Mucosa of rectum (tissue), 2 donors: ENCODE data around the gene ZDHHC7.

Experiments
- H3K27ac ChIP-seq, 2 donors: one replicate each; pipeline ENCODE4 v1.7.0; 2013; ENCODE audit warnings: inconsistent platforms in 2 of 2, low read depth in 2 of 2, low read length in 2 of 2
- H3K27me3 ChIP-seq, 2 donors: one replicate each; pipeline ENCODE4 v1.7.0; 2013; ENCODE audit warnings: low read length in 2 of 2; ENCODE audit not compliant: control insufficient read depth in 2 of 2, insufficient read depth in 2 of 2
- H3K36me3 ChIP-seq, 2 donors: one replicate each; pipeline ENCODE4 v1.7.0; 2013; ENCODE audit warnings: low read length in 2 of 2; ENCODE audit not compliant: control insufficient read depth in 2 of 2, insufficient read depth in 2 of 2
- H3K4me1 ChIP-seq, 2 donors: one replicate each; pipeline ENCODE4 v1.7.0; 2013; ENCODE audit warnings: low read length in 2 of 2, mild to moderate bottlenecking in 1 of 2; ENCODE audit not compliant: control insufficient read depth in 2 of 2, insufficient read depth in 2 of 2
- H3K4me3 ChIP-seq, 2 donors: one replicate each; pipeline ENCODE4 v1.7.0; 2013; ENCODE audit warnings: low read length in 2 of 2
- H3K9ac ChIP-seq, 2 donors: one replicate each; pipeline ENCODE4 v1.7.0; 2013; ENCODE audit warnings: low read length in 2 of 2, low read depth in 1 of 2, mild to moderate bottlenecking in 1 of 2
- H3K9me3 ChIP-seq, 2 donors: one replicate each; pipeline ENCODE4 v1.7.0; 2013; ENCODE audit warnings: low read length in 2 of 2; ENCODE audit not compliant: control insufficient read depth in 2 of 2
- donor health status: healthy.
- donor health status: Normal muscosa, but diverticular disease.

ZDHHC7 gene

DNA sequence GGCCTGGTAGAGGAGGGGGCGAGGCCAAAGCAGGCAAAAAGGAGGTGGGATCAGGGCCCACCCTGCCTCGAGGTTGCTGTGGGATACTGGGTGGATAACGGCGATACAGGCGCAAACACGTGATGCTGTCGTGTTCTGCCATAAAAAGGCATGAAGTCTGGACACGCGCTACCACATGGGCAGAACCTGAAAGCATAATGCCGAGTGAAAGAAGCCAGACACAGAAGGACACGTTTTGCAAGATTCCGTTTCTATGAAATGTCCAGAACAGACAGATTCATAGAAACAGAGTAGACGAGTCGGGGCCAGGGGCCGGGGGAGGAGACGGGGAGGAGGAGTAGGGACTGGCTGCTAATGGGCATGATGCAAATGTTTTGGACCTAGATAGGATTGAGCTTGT is 43.5 kb downstream of the ZDHHC7 start:
- no peaks in the 10 kb centered on the region for H3K4me1 ChIP-seq
- no peaks in the 10 kb centered on the region for H3K36me3 ChIP-seq
- no peaks in the 10 kb centered on the region for H3K9me3 ChIP-seq
- no peak overlapping the region for H3K4me3 ChIP-seq
- H3K27me3 ChIP-seq, result no peaks in the 10 kb centered on the region
- H3K9ac ChIP-seq, result no peak overlapping the region
- no peak overlapping the region for H3K27ac ChIP-seq

DNA sequence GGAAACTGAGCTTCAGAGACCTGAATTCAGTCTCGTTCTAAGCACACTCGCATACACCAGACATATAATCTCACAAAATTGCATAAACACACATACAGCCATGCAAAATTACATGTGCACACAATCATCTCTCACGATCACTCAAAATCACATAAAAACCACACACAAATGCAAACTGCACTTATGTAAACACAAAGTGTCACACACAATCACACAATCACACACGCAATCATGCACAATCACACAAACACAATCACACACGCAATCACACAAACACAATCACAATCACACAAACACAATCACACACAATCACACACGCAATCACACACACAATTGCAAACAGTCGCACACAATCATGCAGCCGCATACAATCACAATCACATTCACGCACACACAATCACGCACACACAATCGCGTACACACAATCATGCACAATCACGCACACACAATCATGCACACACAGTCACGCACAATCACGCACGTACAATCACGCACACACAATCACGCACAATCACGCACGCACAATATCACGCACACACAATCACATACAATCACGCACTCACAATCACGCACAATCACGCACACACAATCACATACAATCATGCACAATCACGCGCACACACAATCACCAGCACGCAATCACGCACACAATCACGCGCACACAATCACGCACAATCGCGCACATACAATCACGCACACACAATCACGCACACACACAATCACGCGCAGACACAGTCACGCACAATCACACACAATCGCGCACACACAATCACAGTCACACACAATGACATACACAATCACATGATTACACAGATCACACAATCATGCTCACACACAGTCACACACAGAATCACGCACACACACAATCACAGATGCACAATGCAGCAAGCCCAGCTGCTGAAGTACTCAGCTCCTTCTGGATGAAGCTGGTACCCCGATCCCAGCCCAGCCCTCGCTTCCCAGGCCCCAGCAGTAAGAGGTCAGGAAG is 45.6 kb downstream of the ZDHHC7 start:
- no peak overlapping the region for H3K27ac ChIP-seq
- H3K9me3 ChIP-seq, result no peaks in the 10 kb centered on the region
- no peaks in the 10 kb centered on the region for H3K27me3 ChIP-seq
- H3K4me3 ChIP-seq, result no peak overlapping the region
- H3K9ac ChIP-seq, result no peak overlapping the region
- no peaks in the 10 kb centered on the region for H3K4me1 ChIP-seq
- H3K36me3 ChIP-seq, result no peaks in the 10 kb centered on the region

DNA sequence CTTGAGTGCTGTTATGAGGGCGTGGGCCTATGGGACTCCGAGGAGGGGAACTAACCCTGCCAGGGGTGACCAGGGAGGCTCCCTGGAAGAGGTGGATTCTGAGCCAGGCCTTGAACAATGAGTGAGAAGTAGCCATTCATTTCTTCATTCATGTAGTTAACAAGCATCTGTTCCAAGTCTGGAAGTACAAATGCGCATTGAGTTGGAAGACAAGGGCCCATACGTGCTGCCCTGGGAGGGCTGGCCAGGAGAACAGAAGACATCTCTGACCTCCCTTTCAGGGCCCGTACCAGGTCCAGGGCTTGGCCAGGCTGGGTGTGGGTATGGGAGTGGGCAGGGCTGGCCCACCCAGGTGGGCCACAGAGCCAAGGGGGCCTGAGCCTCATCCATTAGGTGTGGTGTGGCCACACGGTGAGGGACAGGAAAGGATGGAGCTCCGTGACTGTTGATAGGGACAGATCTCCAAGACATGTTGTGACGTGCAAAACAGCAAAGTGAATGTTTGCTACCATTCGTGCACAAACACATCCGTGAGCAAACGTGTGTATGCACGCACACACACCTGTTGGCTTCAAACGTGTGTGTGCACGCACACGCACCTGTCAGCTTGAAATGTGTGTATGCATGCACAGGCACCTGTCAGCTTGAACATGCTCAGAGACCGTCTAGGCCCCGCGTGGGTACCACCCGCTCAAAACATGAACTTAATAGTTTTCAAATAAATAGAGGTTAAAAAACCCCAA is 46.8 kb downstream of the ZDHHC7 start:
- H3K27me3 ChIP-seq, result no peaks in the 10 kb centered on the region
- no peaks in the 10 kb centered on the region for H3K4me1 ChIP-seq
- no peaks in the 10 kb centered on the region for H3K9me3 ChIP-seq
- H3K36me3 ChIP-seq, result no peaks in the 10 kb centered on the region
- H3K27ac ChIP-seq, result no peak overlapping the region
- no peak overlapping the region for H3K4me3 ChIP-seq
- H3K9ac ChIP-seq, result no peak overlapping the region

DNA sequence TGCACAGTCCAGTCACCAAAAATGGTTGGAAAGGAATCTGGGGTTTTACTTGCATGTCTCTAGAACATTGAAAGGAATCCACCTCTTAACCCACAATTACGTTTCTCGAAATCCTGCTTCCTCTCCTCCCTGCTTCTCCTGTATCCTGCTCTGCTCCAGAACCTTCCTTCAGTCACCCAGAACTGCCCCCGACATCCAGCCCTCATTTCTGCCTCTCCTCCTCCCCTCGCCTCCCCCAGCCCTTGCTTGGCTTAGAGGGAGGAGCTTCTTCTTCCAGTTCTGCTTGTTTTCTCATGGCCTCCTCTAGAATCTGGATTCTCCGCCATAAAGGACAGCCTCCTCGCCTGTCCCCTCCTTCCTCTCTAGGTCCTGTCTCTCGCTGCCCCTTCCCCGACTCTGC is 48.3 kb downstream of the ZDHHC7 start:
- no peaks in the 10 kb centered on the region for H3K27me3 ChIP-seq
- H3K9ac ChIP-seq, result no peak overlapping the region
- H3K9me3 ChIP-seq, result no peaks in the 10 kb centered on the region
- H3K4me1 ChIP-seq, result no peaks in the 10 kb centered on the region
- no peak overlapping the region for H3K27ac ChIP-seq
- no peak overlapping the region for H3K4me3 ChIP-seq
- no peaks in the 10 kb centered on the region for H3K36me3 ChIP-seq

DNA sequence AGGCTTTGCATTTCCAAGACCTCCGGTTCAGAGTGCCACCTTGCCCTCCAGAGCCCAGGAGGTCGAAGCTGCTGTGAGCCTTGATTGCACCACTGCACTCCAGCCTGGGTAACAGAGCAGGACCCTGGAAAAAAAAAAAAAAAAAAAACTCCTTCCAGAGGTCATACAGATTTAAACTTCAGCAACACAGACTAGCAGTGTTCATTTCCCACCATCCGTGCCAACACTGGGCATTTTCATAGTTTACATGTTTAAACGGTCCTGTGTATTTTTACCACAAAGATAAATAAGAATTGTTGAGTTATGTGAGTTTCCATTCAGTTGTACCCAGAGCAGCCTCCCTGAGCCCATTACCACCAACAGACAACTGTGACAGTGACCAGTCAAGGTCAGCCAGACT is 50.4 kb downstream of the ZDHHC7 start:
- H3K4me1 ChIP-seq, result no peaks in the 10 kb centered on the region
- no peak overlapping the region for H3K9ac ChIP-seq
- no peaks in the 10 kb centered on the region for H3K9me3 ChIP-seq
- H3K36me3 ChIP-seq, result no peaks in the 10 kb centered on the region
- no peak overlapping the region for H3K27ac ChIP-seq
- H3K27me3 ChIP-seq, result no peaks in the 10 kb centered on the region
- no peak overlapping the region for H3K4me3 ChIP-seq

DNA sequence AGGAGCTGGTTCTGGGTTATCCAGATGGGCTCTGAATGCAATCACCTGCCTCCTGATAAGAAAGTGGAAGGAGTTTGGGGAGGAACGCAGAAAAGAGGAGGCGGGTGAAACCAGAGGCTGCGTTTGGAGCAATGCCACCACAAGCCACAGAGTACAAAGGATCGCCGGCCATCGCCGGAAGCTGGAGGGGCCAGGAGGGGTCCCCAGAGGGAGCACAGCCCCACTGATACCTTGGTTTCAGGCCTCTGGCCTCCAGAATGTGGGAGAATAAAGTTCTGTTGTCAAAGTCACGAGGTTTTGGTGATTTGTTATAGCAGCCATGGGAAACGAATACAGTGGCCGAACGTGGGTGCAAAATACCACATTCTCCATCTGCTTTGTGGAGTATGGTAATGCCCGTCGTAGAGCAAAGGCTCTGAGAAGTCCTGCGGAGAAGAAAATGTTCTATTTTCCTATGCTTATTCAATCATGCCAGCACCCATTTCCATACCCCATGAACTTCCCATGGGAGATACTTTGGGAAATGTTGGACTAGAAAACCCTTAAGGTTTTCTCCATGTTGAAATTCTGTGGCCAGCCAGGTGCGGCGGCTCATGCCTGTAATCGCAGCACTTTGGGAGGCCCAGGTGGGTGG is 51.4 kb downstream of the ZDHHC7 start:
- no peaks in the 10 kb centered on the region for H3K9me3 ChIP-seq
- no peak overlapping the region for H3K27ac ChIP-seq
- H3K4me3 ChIP-seq, result no peak overlapping the region
- no peaks in the 10 kb centered on the region for H3K4me1 ChIP-seq
- no peak overlapping the region for H3K9ac ChIP-seq
- H3K36me3 ChIP-seq, result no peaks in the 10 kb centered on the region
- no peaks in the 10 kb centered on the region for H3K27me3 ChIP-seq

DNA sequence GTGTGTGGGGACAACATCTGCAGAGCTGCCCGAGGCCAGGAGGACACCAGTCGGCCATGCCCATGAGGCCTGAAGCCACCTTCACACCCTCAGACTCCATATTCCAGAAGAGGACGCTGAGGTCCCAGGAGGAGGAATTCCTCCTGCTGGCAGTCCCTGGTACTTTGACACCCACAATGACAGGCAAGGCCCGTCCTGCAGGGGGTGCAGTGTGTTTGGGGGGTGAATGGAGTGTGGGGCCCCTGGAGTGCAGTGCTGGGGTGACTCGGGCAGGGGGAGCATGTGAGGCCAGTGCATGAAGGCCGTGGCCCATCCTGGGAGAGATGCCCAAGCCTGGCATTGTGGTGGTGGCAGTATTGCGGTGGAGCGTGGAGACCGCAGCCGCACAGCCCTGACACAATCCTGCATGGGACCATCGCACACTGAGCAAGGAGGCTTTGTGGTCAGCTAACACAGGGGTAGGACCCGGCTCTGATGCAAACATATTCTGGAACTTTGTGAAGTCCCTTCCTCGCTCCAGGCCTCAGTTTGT is 52.2 kb downstream of the ZDHHC7 start:
- H3K27ac ChIP-seq, result no peak overlapping the region
- H3K9me3 ChIP-seq, result no peaks in the 10 kb centered on the region
- no peak overlapping the region for H3K4me3 ChIP-seq
- no peaks in the 10 kb centered on the region for H3K27me3 ChIP-seq
- H3K36me3 ChIP-seq, result no peaks in the 10 kb centered on the region
- no peaks in the 10 kb centered on the region for H3K4me1 ChIP-seq
- no peak overlapping the region for H3K9ac ChIP-seq

DNA sequence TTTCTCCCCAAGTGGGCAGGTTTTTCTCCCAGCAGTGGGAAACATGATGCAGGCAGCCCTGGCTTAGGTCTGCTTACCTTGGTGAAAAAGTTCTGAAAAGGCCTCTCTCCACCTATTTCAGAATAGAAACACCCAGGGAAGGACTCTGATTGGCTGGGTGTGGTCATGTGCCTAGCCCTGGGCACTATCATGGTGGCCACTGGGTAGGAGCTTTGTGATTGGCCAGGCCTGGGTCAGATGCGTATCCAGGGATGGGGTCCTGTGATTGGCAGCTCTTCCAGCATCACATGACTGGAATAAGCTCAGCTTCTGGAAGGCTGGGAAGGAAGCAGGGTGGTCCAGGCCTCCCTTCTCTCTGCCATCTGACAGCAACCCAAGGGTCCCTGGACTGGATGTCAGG is 53.5 kb downstream of the ZDHHC7 start:
- H3K36me3 ChIP-seq, result no peaks in the 10 kb centered on the region
- H3K27ac ChIP-seq, result no peak overlapping the region
- H3K9me3 ChIP-seq, result no peaks in the 10 kb centered on the region
- no peak overlapping the region for H3K9ac ChIP-seq
- no peaks in the 10 kb centered on the region for H3K27me3 ChIP-seq
- no peak overlapping the region for H3K4me3 ChIP-seq
- no peaks in the 10 kb centered on the region for H3K4me1 ChIP-seq

DNA sequence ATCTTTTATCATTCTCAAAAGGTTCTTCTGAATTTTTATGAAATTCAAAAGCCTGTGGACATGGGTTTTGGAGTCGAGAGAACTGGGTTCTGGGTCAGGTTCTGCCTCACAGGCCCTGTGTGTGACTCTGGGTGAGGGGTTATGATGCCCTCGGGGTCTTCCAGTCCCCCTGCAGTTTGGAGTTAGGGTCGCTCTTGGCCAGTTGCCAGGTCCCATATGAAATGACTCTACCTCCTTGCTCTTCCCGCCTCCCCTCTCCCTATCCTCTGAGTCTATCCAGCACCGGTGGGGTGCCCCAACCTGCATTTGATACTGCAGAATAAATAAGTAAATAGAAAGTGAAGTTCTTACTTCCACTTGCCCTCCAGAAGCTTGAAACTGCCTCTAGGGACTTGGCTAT is 54.1 kb downstream of the ZDHHC7 start:
- H3K9ac ChIP-seq, result no peak overlapping the region
- H3K36me3 ChIP-seq, result no peaks in the 10 kb centered on the region
- H3K27me3 ChIP-seq, result no peaks in the 10 kb centered on the region
- H3K27ac ChIP-seq, result no peak overlapping the region
- H3K4me3 ChIP-seq, result no peak overlapping the region
- H3K4me1 ChIP-seq, result no peaks in the 10 kb centered on the region
- H3K9me3 ChIP-seq, result no peaks in the 10 kb centered on the region

DNA sequence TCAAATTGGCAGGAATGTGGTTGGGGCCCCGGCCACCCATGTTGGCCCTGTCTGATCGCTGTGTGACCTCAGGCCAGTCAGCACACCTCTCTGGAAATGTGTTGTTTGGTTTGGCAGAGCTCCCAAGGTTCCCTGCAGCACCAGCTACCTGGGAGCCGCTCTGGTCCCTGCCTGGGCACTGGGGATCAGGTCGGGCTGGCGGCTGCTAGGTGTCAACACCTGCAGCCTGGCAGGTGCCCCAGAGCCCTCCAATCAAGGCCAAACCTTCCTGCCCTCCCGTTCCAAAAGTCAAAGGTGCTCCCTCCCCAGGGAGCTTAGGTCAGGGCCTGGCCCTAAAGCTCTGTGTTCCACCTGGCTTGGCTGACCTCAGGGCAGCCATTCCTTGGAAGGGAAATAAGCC is 55.9 kb downstream of the ZDHHC7 start:
- H3K9ac ChIP-seq, result no peak overlapping the region
- H3K4me3 ChIP-seq, result no peak overlapping the region
- H3K9me3 ChIP-seq, result no peaks in the 10 kb centered on the region
- no peaks in the 10 kb centered on the region for H3K4me1 ChIP-seq
- H3K27me3 ChIP-seq, result no peaks in the 10 kb centered on the region
- H3K36me3 ChIP-seq, result no peaks in the 10 kb centered on the region
- H3K27ac ChIP-seq, result no peak overlapping the region
